HepG2 (cell line): ENCODE measurements around the gene SH3GLB2. TPM values are rescaled to one million over a fixed set of nuclear protein-coding genes. Genes with fewer than 3 reads are reported as not detected.
A peak's percentile ranks its signal among the peaks of the same experiment; 100 is the strongest.

Experiments used
- ATF7 ChIP-seq, 2 experiments: fragments of 450-650 bp in 1 of 2; sonication (generic) in 1 of 2; formaldehyde crosslinking in 1 of 2; IDR thresholded peaks; 2 replicates each; pipeline versions ENCODE4 v1.4.0 to v1.6.1; 2016 to 2020; ENCODE audit warnings: antibody characterized with exemption in 1 of 2, mild to moderate bottlenecking in 1 of 2, missing genetic modification reagents in 1 of 2
- CBX5 ChIP-seq: sonication (generic); formaldehyde crosslinking; IDR thresholded peaks from 2 replicates; pipeline ENCODE4 v1.4.0; 2020; ENCODE audit warnings: missing genetic modification reagents, borderline replicate concordance
- DDIT3 ChIP-seq: sonication (generic); formaldehyde crosslinking; IDR thresholded peaks from 2 replicates; pipeline ENCODE4 v1.4.0; 2020; ENCODE audit warnings: mild to moderate bottlenecking, missing genetic modification reagents
- DMTF1 ChIP-seq: sonication (generic); formaldehyde crosslinking; IDR thresholded peaks from 2 replicates; pipeline ENCODE4 v1.4.0; 2020; ENCODE audit warnings: mild to moderate bottlenecking, missing genetic modification reagents
- ESRRA ChIP-seq: sonication (generic); formaldehyde crosslinking; IDR thresholded peaks from 2 replicates; pipeline ENCODE4 v1.5.1; 2020; ENCODE audit warnings: mild to moderate bottlenecking, low read depth, missing genetic modification reagents
- GATAD1 ChIP-seq: IDR thresholded peaks from 2 replicates; pipeline ENCODE4 v1.6.1; 2016; ENCODE audit warnings: missing genetic modification reagents, missing compliant biosample characterization
- HDAC2 ChIP-seq: sonication (generic); formaldehyde crosslinking; IDR thresholded peaks from 2 replicates; pipeline ENCODE4 v1.4.0; 2020; ENCODE audit warnings: missing genetic modification reagents
- HNF1A ChIP-seq, 2 experiments: sonication (generic) in 1 of 2; formaldehyde crosslinking in 1 of 2; IDR thresholded peaks; 2 replicates each; pipeline versions ENCODE4 v1.4.0 to v1.6.1; 2016 to 2020; ENCODE audit warnings: borderline replicate concordance in 1 of 2, low read depth in 1 of 2, mild to moderate bottlenecking in 1 of 2, missing genetic modification reagents in 1 of 2
- IRX3 ChIP-seq: sonication (generic); formaldehyde crosslinking; IDR thresholded peaks from 2 replicates; pipeline ENCODE4 v1.8.1; 2023; ENCODE audit warnings: mild to moderate bottlenecking, low read depth, missing genetic modification reagents, borderline replicate concordance
- KDM5A ChIP-seq: fragments of 200-600 bp; sonication (generic); IDR thresholded peaks from 2 replicates; pipeline ENCODE4 v1.7.0; 2018; ENCODE audit warnings: antibody characterized with exemption, mild to moderate bottlenecking, low read length, borderline replicate concordance
- MNT ChIP-seq: fragments of 450-650 bp; IDR thresholded peaks from 2 replicates; pipeline ENCODE4 v1.6.1; 2016
- PPARG ChIP-seq: conservative IDR thresholded peaks from 2 replicates; pipeline ENCODE4 v1.6.1; 2016; ENCODE audit warnings: missing biosample characterization, missing genetic modification reagents
- TEAD3 ChIP-seq: optimal IDR thresholded peaks from 2 replicates; pipeline ENCODE3; 2016; ENCODE audit warnings: borderline replicate concordance
- ZNF12 ChIP-seq: sonication (generic); formaldehyde crosslinking; IDR thresholded peaks from 2 replicates; pipeline ENCODE4 v1.5.0; 2020; ENCODE audit warnings: missing genetic modification reagents
- ZNF317 ChIP-seq: sonication (generic); formaldehyde crosslinking; IDR thresholded peaks from 2 replicates; pipeline ENCODE4 v1.5.0; 2020; ENCODE audit warnings: mild to moderate bottlenecking, missing genetic modification reagents
- ZNF350 ChIP-seq: sonication (generic); formaldehyde crosslinking; IDR thresholded peaks from 2 replicates; pipeline ENCODE4 v1.4.0; 2020; ENCODE audit warnings: mild to moderate bottlenecking, low read depth, missing genetic modification reagents, borderline replicate concordance
- ZNF503 ChIP-seq: sonication (generic); formaldehyde crosslinking; IDR thresholded peaks from 2 replicates; pipeline ENCODE4 v1.4.0; 2020; ENCODE audit warnings: missing genetic modification reagents
- ZNF614 ChIP-seq: IDR thresholded peaks from 2 replicates; pipeline ENCODE4 v1.6.1; 2018; ENCODE audit warnings: missing biosample characterization, missing genetic modification reagents, inconsistent platforms, borderline replicate concordance
- polyA plus RNA-seq, 8 experiments: library from polyadenylated mRNA; depleted of rRNA in 3 of 8; stranded (reverse) in 7 of 8; unstranded in 1 of 8; fragments of >200 nt; fragmentation: Illumina TruSeq in 4 of 8; extraction: Trizol in 4 of 8; gene quantifications; 2 replicates each; pipeline versions ENCODE4 v1.2.1 to v1.2.3, GENCODE V29; 2011 to 2016; ENCODE audit warnings: low read depth in 4 of 8, missing spikeins in 1 of 8, mixed read lengths in 1 of 8; ENCODE audit not compliant: insufficient read depth in 1 of 8
- total RNA-seq, 5 experiments: library from RNA; depleted of rRNA; stranded (reverse); fragments of >200 nt; fragmentation: Illumina TruSeq; extraction: Trizol; gene quantifications; 2 replicates each; pipeline ENCODE4 v1.2.3, GENCODE V29; 2016; ENCODE audit warnings: low read depth in 1 of 5

Gene SH3GLB2
- total and polyA plus RNA-seq, 2 of the 13 experiments (the other 11 are each of a cell fraction or from before 2014, with no cell fraction given), result 24.0 to 40.6 TPM

GRCh38 chr9:129064499-129064908 is 36.4 kb upstream of the SH3GLB2 start (continued):
- TF ChIP-seq DDIT3 (CRISPR knock-in tag), result no peak
- TF ChIP-seq HDAC2 (CRISPR knock-in tag), result peak; percentile 89
- TF ChIP-seq ZNF614, result peak; percentile 53; the same call in 1 of the 2 replicates
- peak; percentile 73 for TF ChIP-seq ATF7 (IDR thresholded peaks at IDR 0.05)
- peak; percentile 90 for TF ChIP-seq ATF7 (CRISPR knock-in tag; IDR thresholded peaks at IDR 0.05)
- peak; percentile 43; the same call in 1 of the 2 replicates for TF ChIP-seq GATAD1 (CRISPR knock-in tag)
- peak; percentile 53; the same call in 1 of the 2 replicates for TF ChIP-seq ZNF503
- peak; percentile 63 for TF ChIP-seq TEAD3 (CRISPR knock-in tag)
- peak; percentile 89 for TF ChIP-seq ZNF317 (CRISPR knock-in tag)
- no peak for TF ChIP-seq DMTF1 (CRISPR knock-in tag)
- peak; percentile 92 for TF ChIP-seq ESRRA (CRISPR knock-in tag)
- peak; percentile 89; the same call in 1 of the 2 replicates for TF ChIP-seq CBX5 (CRISPR knock-in tag)
- TF ChIP-seq ZNF350 (CRISPR knock-in tag), result peak; percentile 67; the same call in 1 of the 2 replicates
- TF ChIP-seq ZNF12, result peak; percentile 43; the same call in 1 of the 2 replicates
- peak; percentile 63 for TF ChIP-seq PPARG (CRISPR knock-in tag)
- peak; percentile 37; the same call in 1 of the 2 replicates for TF ChIP-seq MNT
- TF ChIP-seq KDM5A, result no peak
- TF ChIP-seq IRX3 (CRISPR knock-in tag), result no peak
- no peak for TF ChIP-seq HNF1A (IDR thresholded peaks at IDR 0.05; ENCODE audit: low read depth)
- TF ChIP-seq HNF1A (CRISPR knock-in tag; IDR thresholded peaks at IDR 0.05; ENCODE audit: borderline replicate concordance), result peak; percentile 55; the same call in 1 of the 2 replicates
